HCT116 (cell line): ENCODE measurements around the gene UBXN10. TPM values are rescaled to one million over a fixed set of nuclear protein-coding genes. Genes with fewer than 3 reads are reported as not detected.
A peak's percentile ranks its signal among the peaks of the same experiment; 100 is the strongest.

ENCODE experiments used
- ATAC-seq: fragments of 200-7000 bp; cut with Tn5 transposase; 2 replicates; pipeline ENCODE4 v1.9.1; 2020; ENCODE audit warnings: mild to moderate bottlenecking, moderate library complexity
- BruUV-seq: library from RNA; stranded (reverse); fragments of 400-500 nt; replicated peaks from 2 replicates; lab custom pipeline; 2021; lab: Mats Ljungman, UMichigan
- CTCF ChIA-PET: fragments of 300-600 bp; sonication (Branson Sonifier 250); formaldehyde crosslinking; loops from one replicate; lab custom pipeline; 2021; ENCODE audit warnings: antibody characterized with exemption; lab: Charles Lee
- POLR2A ChIA-PET: fragments of 300-600, 350-600 bp; sonication (Branson Sonifier 250); formaldehyde crosslinking; loops from one replicate; lab custom pipeline; 2021; ENCODE audit warnings: antibody characterized with exemption; lab: Charles Lee
- RAD21 ChIA-PET, 2 experiments: fragments of 300-600 bp; sonication (Branson Sonifier 250); formaldehyde crosslinking; loops; one replicate each; lab custom pipeline; 2023; ENCODE audit warnings: low total read pairs in 2 of 2; ENCODE audit not compliant: uncharacterized antibody in 2 of 2, unreplicated experiment in 2 of 2, low non-redundant PET in 1 of 2; lab: Charles Lee
- DNase-seq: peaks from one replicate; pipeline ENCODE4 v3.0.0-alpha.2; 2010; ENCODE audit warnings: low read depth, low spot score
- H2AFZ ChIP-seq: fragments of 200-600 bp; shearing (Covaris generic), sonication (generic); 2 replicates; pipeline ENCODE4 v1.6.1; 2017; ENCODE audit warnings: low read depth, mixed run types, mixed read lengths, antibody characterized with exemption, low read length; ENCODE audit not compliant: poor library complexity, severe bottlenecking
- H3K27ac ChIP-seq: 2 replicates; pipeline ENCODE4 v1.5.1; 2012; ENCODE audit warnings: low read depth, low read length
- H3K27me3 ChIP-seq: fragments of 200-600 bp; sonication (generic); 2 replicates; pipeline ENCODE4 v1.6.1; 2016; ENCODE audit warnings: mixed run types, low read length, mixed read lengths; ENCODE audit not compliant: insufficient read depth
- H3K36me3 ChIP-seq, 2 experiments: fragments of 200-500 bp in 1 of 2; fragments of 200-600 bp in 1 of 2; sonication (Bioruptor generic) in 1 of 2; sonication (generic) in 1 of 2; 2 replicates each; pipeline versions ENCODE4 v1.5.1 to v1.6.1; 2014 to 2016; ENCODE audit warnings: low read length in 2 of 2, inconsistent platforms in 1 of 2, mixed read lengths in 1 of 2, mixed run types in 1 of 2; ENCODE audit not compliant: insufficient read depth in 2 of 2, control insufficient read depth in 1 of 2
- H3K4me1 ChIP-seq, 2 experiments: fragments of 200-600 bp in 1 of 2; sonication (generic) in 1 of 2; 2 replicates each; pipeline versions ENCODE4 v1.5.1 to v1.6.1; 2012 to 2017; ENCODE audit warnings: low read length in 2 of 2, inconsistent platforms in 1 of 2, mild to moderate bottlenecking in 1 of 2, mixed read lengths in 1 of 2, mixed run types in 1 of 2, moderate library complexity in 1 of 2; ENCODE audit not compliant: insufficient read depth in 2 of 2, control insufficient read depth in 1 of 2
- H3K4me2 ChIP-seq: fragments of 200-600 bp; sonication (generic); 2 replicates; pipeline ENCODE4 v1.6.1; 2017; ENCODE audit warnings: mixed run types, low read length, mixed read lengths
- H3K4me3 ChIP-seq, 2 experiments: fragments of 200-600 bp in 1 of 2; sonication (generic) in 1 of 2; replicated peaks in 1 of 2; 2 replicates each; pipeline ENCODE4 v1.5.1; 2011 to 2016; ENCODE audit warnings: low read length in 2 of 2, control low read depth in 1 of 2, low read depth in 1 of 2, mild to moderate bottlenecking in 1 of 2, mixed read lengths in 1 of 2, mixed run types in 1 of 2
- H3K79me2 ChIP-seq: fragments of 200-600 bp; sonication (generic); 2 replicates; pipeline ENCODE4 v1.6.1; 2017; ENCODE audit warnings: mild to moderate bottlenecking, mixed run types, low read length, moderate library complexity, mixed read lengths; ENCODE audit not compliant: insufficient read depth
- H3K9ac ChIP-seq: fragments of 200-600 bp; sonication (generic); 2 replicates; pipeline ENCODE4 v1.6.1; 2016; ENCODE audit warnings: low read length, mixed read lengths
- H3K9me2 ChIP-seq: fragments of 200-600 bp; sonication (generic), shearing (Covaris generic); 2 replicates; pipeline ENCODE4 v1.6.1; 2017; ENCODE audit warnings: mixed run types, mild to moderate bottlenecking, moderate library complexity; ENCODE audit not compliant: insufficient read depth
- H3K9me3 ChIP-seq, 2 experiments: fragments of 200-500 bp in 1 of 2; fragments of 200-600 bp in 1 of 2; sonication (Bioruptor generic) in 1 of 2; sonication (generic) in 1 of 2; 2 replicates each; pipeline ENCODE4 v1.6.1; 2014 to 2017; ENCODE audit warnings: low read length in 2 of 2, mixed read lengths in 2 of 2, inconsistent platforms in 1 of 2, low read depth in 1 of 2, mild to moderate bottlenecking in 1 of 2, mixed run types in 1 of 2, moderate library complexity in 1 of 2; ENCODE audit not compliant: control insufficient read depth in 1 of 2, insufficient read depth in 1 of 2
- H4K20me1 ChIP-seq: fragments of 200-600 bp; sonication (generic), shearing (Covaris generic); 2 replicates; pipeline ENCODE4 v1.6.1; 2017; ENCODE audit warnings: mixed run types, mild to moderate bottlenecking, moderate library complexity; ENCODE audit not compliant: insufficient read depth
- CBX3 ChIP-seq: IDR thresholded peaks from 2 replicates; pipeline ENCODE4 v1.6.1; 2012; ENCODE audit warnings: low read depth
- CEBPB ChIP-seq: IDR thresholded peaks from 2 replicates; pipeline ENCODE4 v1.6.1; 2012; ENCODE audit warnings: low read depth
- CTCF ChIP-seq, 3 experiments: fragments of 200-600 bp in 1 of 3; sonication (generic) in 1 of 3; IDR thresholded peaks in 2 of 3; conservative IDR thresholded peaks in 1 of 3; 2 replicates each; pipeline ENCODE4 v1.5.1; 2012 to 2017; ENCODE audit warnings: low read depth in 2 of 3, low read length in 2 of 3, antibody characterized with exemption in 1 of 3, borderline replicate concordance in 1 of 3, control low read depth in 1 of 3, mild to moderate bottlenecking in 1 of 3, mixed read lengths in 1 of 3, mixed run types in 1 of 3, moderate library complexity in 1 of 3; ENCODE audit not compliant: insufficient read depth in 1 of 3
- EGR1 ChIP-seq: IDR thresholded peaks from 2 replicates; pipeline ENCODE4 v1.6.1; 2012; ENCODE audit warnings: low read depth
- ELF1 ChIP-seq: IDR thresholded peaks from 2 replicates; pipeline ENCODE4 v1.6.1; 2012; ENCODE audit warnings: low read depth, borderline replicate concordance
- EZH2 ChIP-seq: fragments of 200-600 bp; sonication (generic); IDR thresholded peaks from 2 replicates; pipeline ENCODE4 v1.6.1; 2017; ENCODE audit warnings: antibody characterized with exemption, mixed run types
- FOSL1 ChIP-seq: IDR thresholded peaks from 2 replicates; pipeline ENCODE4 v1.6.1; 2012; ENCODE audit warnings: low read depth
- JUND ChIP-seq: IDR thresholded peaks from 2 replicates; pipeline ENCODE4 v1.6.1; 2012
- MAX ChIP-seq: IDR thresholded peaks from 2 replicates; pipeline ENCODE4 v1.6.1; 2012
- POLR2A ChIP-seq: IDR thresholded peaks from 2 replicates; pipeline ENCODE4 v1.7.0; 2011; ENCODE audit warnings: borderline replicate concordance; ENCODE audit not compliant: insufficient read depth, insufficient read length; ENCODE audit errors: extremely low read depth
- POLR2AphosphoS5 ChIP-seq: IDR thresholded peaks from 2 replicates; pipeline ENCODE4 v1.6.1; 2011; ENCODE audit warnings: mild to moderate bottlenecking, low read depth, low read length, moderate library complexity
- SIN3A ChIP-seq: IDR thresholded peaks from 2 replicates; pipeline ENCODE4 v1.6.1; 2012; ENCODE audit warnings: low read depth
- TCF7L2 ChIP-seq: IDR thresholded peaks from 2 replicates; pipeline ENCODE4 v1.7.0; 2011; ENCODE audit warnings: borderline replicate concordance, inconsistent platforms; ENCODE audit not compliant: insufficient read depth, insufficient read length; ENCODE audit errors: extremely low read depth
- YY1 ChIP-seq: IDR thresholded peaks from 2 replicates; pipeline ENCODE4 v1.6.1; 2011; ENCODE audit warnings: low read length, low read depth, moderate library complexity, mild to moderate bottlenecking; ENCODE audit not compliant: insufficient replicate concordance; ENCODE audit errors: extremely low read depth
- ZBTB33 ChIP-seq: IDR thresholded peaks from 2 replicates; pipeline ENCODE4 v1.6.1; 2011; ENCODE audit warnings: mild to moderate bottlenecking, low read length, moderate library complexity; ENCODE audit not compliant: insufficient replicate concordance; ENCODE audit errors: extremely low read depth
- ZFX ChIP-seq: fragments of 450-650 bp; IDR thresholded peaks from 2 replicates; pipeline ENCODE4 v1.6.1; 2017
- ZNF274 ChIP-seq: fragments of 200-500 bp; sonication (Bioruptor generic); IDR thresholded peaks from 2 replicates; pipeline ENCODE4 v1.6.1; 2014; ENCODE audit warnings: mild to moderate bottlenecking, low read depth, low read length, inconsistent platforms
- intact Hi-C: fragments of 100-400 bp; cut with micrococcal nuclease; formaldehyde crosslinking; loops from 2 replicates; pipeline ENCODE4 v1.10.0; 2022
- total RNA-seq: library from RNA; stranded (reverse); gene quantifications from one replicate; pipeline ENCODE4 v1.2.1, GENCODE V29; 2021; ENCODE audit not compliant: unreplicated experiment

UBXN10 gene
- total RNA-seq, 1 experiment from 2014 or later, result not detected

- POLR2A ChIA-PET, result no interaction called here
- H3K79me2 ChIP-seq, result no peaks in the 10 kb centered on the region
- no peak overlapping the region for H3K27ac ChIP-seq
- no peaks in the 10 kb centered on the region for H3K27me3 ChIP-seq
- no peak for DNase-seq
- H3K36me3 ChIP-seq, result no peaks in the 10 kb centered on the region
- no TSS peak for BruUV-seq
- TF ChIP-seq YY1, result no peak
- TF ChIP-seq ELF1, result no peak
- CTCF ChIA-PET, result interaction anchor here (1.5 to 4.4 kb wide), 2 partner anchors 235 to 284 kb away, joined by 3 to 47 read pairs; no protein-coding TSS in a partner anchor
- no peak for ATAC-seq
- intact Hi-C loops, result no loop called here
- no peaks in the 10 kb centered on the region for H4K20me1 ChIP-seq
- H3K4me1 ChIP-seq, result peaks cover 9 to 28% of the 10 kb centered on the region in 2 experiments
- no peaks in the 10 kb centered on the region for H3K9me3 ChIP-seq
- RAD21 ChIA-PET, result no interaction called here
- H3K4me3 ChIP-seq, result no peak overlapping the region
- no peak overlapping the region for H2AFZ ChIP-seq
- no peak overlapping the region for H3K9ac ChIP-seq
- no peak overlapping the region for H3K4me2 ChIP-seq
- no peaks in the 10 kb centered on the region for H3K9me2 ChIP-seq
Measured at GRCh38 chr1:20209471-20209870, 23.6 kb downstream of the UBXN10 start.

- no peak for DNase-seq
- Histone ChIP-seq H3K9me2 (no peaks in the 10 kb centered on the region), H3K4me2 (peak overlapping the region; percentile 50), H4K20me1 (no peaks in the 10 kb centered on the region), H3K4me3 (no peak overlapping the region), H2AFZ (no peak overlapping the region), H3K27ac (no peak overlapping the region), H3K9ac (no peak overlapping the region), H3K4me1 (peaks cover 9 to 28% of the 10 kb centered on the region in 2 experiments), H3K27me3 (no peaks in the 10 kb centered on the region), H3K79me2 (no peaks in the 10 kb centered on the region), H3K36me3 (no peaks in the 10 kb centered on the region), H3K9me3 (no peaks in the 10 kb centered on the region)
- POLR2A ChIA-PET, result no interaction called here
- no TSS peak for BruUV-seq
- intact Hi-C loops, result loop anchor here (10.0 kb wide), 2 partner anchors 154 to 424 kb away; partner anchors contain the start of gene PINK1
- RAD21 ChIA-PET, result no interaction called here
- no peak for ATAC-seq
- CTCF ChIA-PET, result interaction anchor here (1.1 to 4.4 kb wide), 3 partner anchors 216 to 283 kb away, joined by 3 to 47 read pairs (median 4); no protein-coding TSS in a partner anchor
- TF ChIP-seq ZFX, result no peak
- TF ChIP-seq SIN3A, result no peak
- no peak for TF ChIP-seq ZBTB33
- no peak for TF ChIP-seq TCF7L2
- no peak for TF ChIP-seq FOSL1
- TF ChIP-seq EZH2, result no peak
- no peak for TF ChIP-seq CTCF (IDR thresholded peaks at IDR 0.05 in 2 of 3, conservative IDR thresholded peaks at IDR 0.05 in 1 of 3; ENCODE audit: borderline replicate concordance in 1 of 3, insufficient read depth in 1 of 3, low read depth in 2 of 3, low read length in 2 of 3)
- TF ChIP-seq POLR2A, result no peak
- no peak; the same call in 1 of the 2 replicates for TF ChIP-seq MAX
- TF ChIP-seq POLR2AphosphoS5, result no peak
- no peak for TF ChIP-seq CEBPB
- TF ChIP-seq CBX3, result no peak
- no peak for TF ChIP-seq ELF1
- TF ChIP-seq ZNF274, result no peak
- TF ChIP-seq EGR1, result no peak
- TF ChIP-seq JUND, result no peak
Measured at GRCh38 chr1:20210736-20211460, 25.0 kb downstream of the UBXN10 start.
